ENCODE results near the gene MGMT.

- TF ChIP-seq CTCF (conservative IDR thresholded peaks at IDR 0.05 in 1 of 2, IDR thresholded peaks at IDR 0.05 in 1 of 2; ENCODE audit: extremely low read depth in 1 of 2, insufficient read depth in 1 of 2, low read depth in 1 of 2, low read length in 2 of 2) (no peak), EZH2 (IDR thresholded peaks at IDR 0.05; ENCODE audit: borderline replicate concordance, low read length) (no peak)
These were observed 155.2 kb downstream of the MGMT start for GRCh38 chr10:129622291-129622690.
